ENCODE data around the gene ACSL5.

ACSL5 gene

GRCh38 chr10:112345202-112345601 is 28.7 kb upstream of the ACSL5 start:
- no peak overlapping the region for H3K27ac ChIP-seq
- TF ChIP-seq CTCF (conservative IDR thresholded peaks at IDR 0.05) = no peak

- TF ChIP-seq CTCF (conservative IDR thresholded peaks at IDR 0.05) = no peak
- H3K27ac ChIP-seq = no peak overlapping the region
Measured at GRCh38 chr10:112345743-112346142, 28.2 kb upstream of the ACSL5 start.

- TF ChIP-seq CTCF (conservative IDR thresholded peaks at IDR 0.05) = no peak
- no peak overlapping the region; the same call in 1 of the 2 replicates for H3K27ac ChIP-seq
Measured at GRCh38 chr10:112346774-112347173, 27.1 kb upstream of the ACSL5 start.

GRCh38 chr10:112347709-112348671 is 25.9 kb upstream of the ACSL5 start:
- no peak for TF ChIP-seq CTCF (conservative IDR thresholded peaks at IDR 0.05)
- peak overlapping the region; percentile 31; the same call in 1 of the 2 replicates for H3K27ac ChIP-seq

DNA sequence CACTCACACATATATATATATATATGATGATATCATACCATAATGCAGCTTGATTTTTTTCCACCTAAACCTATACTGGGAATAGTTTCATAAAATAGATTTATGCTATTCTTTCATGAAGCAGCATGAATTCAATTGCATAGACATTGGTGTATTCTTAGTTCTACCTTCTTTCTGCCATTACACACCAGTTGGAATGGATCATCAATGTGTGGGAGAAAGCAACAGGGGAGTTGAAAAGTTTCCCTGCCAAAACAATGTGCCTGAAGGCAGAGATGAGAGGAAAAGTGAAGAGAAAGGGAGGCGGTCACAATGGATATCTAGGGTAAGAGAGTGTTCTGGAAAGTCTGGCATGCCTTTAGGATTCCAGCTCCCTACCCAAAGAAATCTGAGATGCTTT is 25.2 kb upstream of the ACSL5 start:
- TF ChIP-seq CTCF (conservative IDR thresholded peaks at IDR 0.05) = no peak
- no peak overlapping the region for H3K27ac ChIP-seq

DNA sequence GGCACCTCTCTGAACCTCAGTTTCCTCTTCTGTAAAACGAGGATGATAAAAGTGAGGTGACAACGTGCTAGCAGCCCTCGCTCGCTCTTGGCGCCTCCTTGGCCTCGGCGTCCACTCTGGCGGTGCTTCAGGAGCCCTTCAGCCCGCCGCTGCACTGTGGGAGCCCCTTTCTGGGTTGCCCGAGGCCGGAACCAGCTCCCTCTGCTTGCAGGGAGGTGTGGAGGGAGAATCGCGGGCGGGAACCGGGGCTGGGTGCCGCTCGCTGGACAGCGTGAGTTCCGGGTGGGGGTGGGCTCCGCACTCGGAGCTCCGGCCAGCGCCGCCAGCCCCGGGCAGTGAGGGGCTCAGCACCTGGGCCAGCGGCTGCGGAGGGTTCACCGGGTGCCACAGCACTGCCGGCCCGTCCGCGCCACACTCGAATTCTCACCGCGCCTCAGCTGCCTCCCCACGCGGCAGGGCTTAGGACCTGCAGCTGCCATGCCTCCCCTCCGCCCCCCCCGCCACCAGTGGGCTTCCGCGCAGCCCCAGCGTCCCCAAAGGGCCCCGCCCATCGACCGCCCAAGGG is 24.3 kb upstream of the ACSL5 start:
- no peak overlapping the region for H3K27ac ChIP-seq
- TF ChIP-seq CTCF (conservative IDR thresholded peaks at IDR 0.05) = no peak

DNA sequence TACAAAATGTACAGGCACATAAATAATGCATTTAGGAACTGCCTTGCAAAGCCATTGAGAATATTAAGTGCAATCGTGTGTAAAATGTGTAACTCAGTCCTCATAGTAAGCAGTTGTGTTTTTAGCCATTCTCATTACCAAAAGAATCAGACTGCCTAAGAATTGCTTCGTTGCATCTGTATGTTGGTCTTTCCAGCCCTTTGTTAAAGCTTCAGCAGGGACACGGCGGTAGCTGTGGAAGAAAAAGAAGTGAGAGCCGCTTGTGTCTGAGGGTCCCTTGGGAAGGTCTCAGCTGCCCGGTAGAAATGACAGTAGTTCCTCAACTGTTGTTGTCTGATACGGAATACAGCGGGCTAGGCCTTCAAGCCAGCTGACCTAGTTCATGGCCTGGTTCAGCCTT is 22.8 kb upstream of the ACSL5 start:
- TF ChIP-seq CTCF (conservative IDR thresholded peaks at IDR 0.05) = no peak

More for the DNA sequence above, 22.8 kb upstream of the ACSL5 start:
- no peak overlapping the region for H3K27ac ChIP-seq
